NCI-H1048 (cell line): Measurements from ENCODE around the gene IL1RAPL1.
"Not testable (repeated sequence)": the region's sequence is repeated elsewhere in the genome, so short reads cannot be mapped to it uniquely, and the experiment has no call there.

Experiments
- DNase-seq: peaks from one replicate; lab custom pipeline; 2025; lab: John Stamatoyannopoulos, UW

IL1RAPL1 gene

DNA sequence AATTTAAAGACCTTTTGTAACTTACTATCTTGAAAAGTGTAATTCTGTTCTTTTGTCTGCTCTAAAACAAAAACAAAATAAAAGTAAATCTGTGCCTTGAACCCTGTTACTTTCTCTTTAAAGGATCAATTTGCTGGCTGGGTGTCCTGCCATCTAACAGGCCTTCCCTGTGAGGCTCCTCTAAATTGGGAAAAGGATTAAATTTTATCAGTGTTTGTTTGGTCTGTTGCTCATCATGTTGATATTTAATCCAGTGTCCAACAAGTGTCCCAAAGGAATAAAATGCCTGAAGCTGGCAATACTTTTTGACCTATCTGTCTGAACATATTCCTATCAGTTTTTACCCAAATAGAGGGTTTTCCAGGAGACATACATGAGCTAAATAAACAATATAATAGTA, 688.7 kb downstream of the IL1RAPL1 start:
- no peak for DNase-seq

DNA sequence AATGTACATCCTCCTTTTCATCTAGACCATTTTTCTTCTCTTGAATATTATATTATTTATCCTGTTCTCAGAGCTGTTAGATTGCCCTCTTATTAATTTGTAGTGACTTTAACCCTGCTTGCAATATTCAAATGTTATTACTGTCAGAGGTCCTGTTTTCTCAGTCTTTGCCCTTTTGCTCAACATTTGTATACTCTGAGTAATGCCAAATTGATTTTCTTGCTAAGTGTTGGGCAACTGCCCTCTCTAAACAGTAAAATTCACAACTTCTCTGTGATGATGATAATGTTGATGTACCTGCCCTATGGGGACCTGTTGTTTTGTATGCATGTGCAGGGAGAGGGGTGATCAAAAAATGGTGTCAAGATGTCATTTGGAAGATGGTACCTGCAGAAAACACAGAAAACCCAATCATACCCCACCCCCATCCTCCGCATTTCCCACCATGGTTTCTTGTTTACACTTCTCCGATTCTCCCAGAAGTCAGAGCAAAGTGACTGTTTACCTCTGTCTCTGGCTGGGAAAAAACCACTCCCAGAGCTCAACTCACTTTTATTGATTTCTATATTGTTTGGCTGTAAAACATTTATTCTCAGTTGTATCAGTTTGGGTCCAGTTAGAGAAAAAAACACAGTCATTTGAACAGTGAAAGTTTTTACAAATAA, 694.0 kb downstream of the IL1RAPL1 start:
- DNase-seq: no peak

DNA sequence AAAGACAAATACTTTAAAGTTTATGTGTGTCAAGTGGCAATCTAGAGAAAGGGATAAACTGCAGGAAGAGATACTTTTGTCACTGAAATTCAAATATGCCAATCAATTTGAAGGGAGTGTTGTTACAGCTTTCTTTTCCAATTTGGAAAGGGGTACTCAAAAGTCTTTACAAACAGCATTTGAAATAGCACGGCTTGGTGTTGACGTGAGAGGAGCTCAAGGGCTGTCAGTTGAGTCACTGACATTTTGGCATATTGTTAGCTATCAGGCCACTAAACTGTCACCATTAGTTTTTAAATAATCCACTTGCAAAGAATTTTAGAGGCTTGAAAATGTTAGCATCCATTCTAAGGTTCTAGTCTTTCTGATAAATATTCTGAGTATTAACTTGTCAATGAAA, 698.4 kb downstream of the IL1RAPL1 start:
- DNase-seq: no peak

DNA sequence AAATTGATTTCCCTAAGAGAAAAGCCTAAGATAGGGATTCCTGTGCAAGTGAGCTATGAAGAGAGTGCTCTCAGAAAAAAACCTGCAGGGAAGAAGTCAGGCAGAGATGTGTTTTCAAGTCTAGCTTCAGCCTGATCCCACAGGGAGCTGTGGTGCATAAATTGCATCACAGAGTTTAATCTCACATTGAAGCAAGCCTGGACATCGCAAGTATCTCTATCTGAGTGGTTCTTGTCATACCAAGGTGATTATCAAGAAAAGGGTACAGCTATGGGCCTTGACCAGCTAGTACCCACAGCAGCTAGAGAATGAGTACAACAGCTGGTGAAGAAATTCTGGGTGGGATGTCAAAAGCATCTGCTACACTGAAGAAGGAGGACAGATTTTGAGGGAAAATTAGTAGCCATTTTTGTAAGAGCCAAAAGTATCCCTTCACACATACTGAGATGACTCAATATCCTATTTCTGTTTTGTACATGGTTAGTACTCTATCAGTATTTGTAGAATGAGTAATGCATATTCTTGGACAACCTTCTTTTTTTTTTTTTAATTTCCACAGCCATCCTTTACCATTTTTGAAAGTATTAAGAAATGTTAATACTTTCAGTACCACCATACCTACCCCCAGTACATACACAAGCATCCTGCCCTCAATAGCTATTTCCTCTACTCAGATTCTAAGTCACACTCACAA, 708.9 kb downstream of the IL1RAPL1 start:
- no peak for DNase-seq

DNA sequence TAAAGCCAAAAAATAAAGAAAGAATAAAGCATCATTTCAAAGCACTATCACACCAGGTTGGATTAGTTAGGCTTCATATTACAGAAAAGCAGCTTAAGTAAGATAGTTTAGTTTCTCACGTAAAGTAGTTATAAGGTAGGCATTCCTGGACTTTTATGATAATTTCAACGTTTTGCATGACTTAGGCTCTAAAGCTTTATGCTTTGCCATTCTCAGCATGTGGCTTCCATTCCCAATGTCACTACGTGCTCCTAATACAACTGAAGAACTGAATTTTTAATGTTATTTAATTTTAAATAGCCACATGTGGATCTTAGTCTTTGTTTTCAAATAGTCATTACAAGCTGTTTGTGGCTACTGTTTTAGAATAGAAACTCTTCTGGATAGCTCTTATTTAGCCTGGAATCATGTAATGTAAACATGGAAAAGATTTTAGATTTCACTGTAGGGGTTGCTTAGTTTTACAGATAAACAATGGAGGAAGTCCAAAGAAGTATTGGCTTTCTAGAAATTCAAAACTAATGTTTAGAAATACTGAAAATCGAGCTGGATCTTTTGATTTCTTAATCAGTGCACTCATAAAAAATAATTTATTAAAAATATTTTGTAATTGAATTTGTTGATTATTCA, 710.0 kb downstream of the IL1RAPL1 start:
- no peak for DNase-seq

DNA sequence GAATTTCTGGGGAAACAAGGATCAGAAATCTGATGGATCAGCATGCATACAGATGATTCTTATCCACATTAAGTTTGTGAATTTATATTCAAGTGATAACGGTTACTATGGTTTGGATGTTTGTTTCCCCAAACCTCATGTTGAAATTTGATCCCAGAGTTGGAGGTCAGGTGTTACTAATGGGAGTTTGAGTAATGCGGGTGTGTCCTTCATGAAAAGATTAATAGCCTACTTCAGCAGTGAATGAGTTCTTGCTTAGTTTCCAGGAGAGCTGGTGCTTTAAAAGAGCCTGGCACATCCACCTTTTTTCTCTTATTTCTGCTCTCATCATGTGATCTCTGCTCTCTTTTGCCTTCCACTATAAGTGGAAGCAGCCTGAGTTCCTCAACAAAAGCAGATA, 712.4 kb downstream of the IL1RAPL1 start:
- DNase-seq: no peak

DNA sequence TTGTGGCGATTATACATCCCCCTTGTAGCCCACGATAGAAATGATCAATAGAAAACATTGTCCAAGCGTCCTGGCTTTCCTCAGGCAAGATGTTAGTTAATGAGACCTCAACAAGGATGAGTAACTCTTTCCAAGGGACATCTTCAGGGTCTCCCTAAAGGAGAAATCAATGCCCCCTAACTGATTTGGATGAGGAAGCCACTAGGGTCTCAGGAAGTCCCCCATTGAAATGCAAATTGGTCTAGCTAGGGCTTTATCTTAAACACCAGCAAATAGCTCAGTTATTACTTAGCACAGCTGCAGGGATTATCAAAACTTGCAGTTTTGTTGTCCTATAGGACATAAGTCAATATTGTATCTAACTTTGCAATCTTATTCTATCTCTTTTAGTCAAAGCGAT, 721.5 kb downstream of the IL1RAPL1 start:
- no peak for DNase-seq

DNA sequence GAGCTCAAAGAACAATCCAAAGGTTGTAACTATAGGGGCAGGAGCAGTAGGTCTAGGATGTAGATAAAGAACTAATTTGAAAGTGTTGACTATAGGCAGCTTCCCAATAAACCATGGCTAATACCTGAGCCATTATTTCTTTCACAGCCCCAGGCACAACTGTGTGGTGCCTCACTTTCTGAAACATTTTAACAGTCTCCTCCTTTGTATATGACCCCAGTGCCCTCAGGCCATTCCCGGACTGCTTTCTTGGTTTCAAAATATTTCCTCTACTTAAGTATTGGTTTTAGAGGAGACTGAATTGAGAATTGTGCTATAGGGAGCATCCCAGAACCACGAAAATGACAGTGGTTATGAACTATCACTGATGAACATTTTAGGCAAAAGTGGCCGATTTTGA, 728.7 kb downstream of the IL1RAPL1 start:
- DNase-seq: no peak

DNA sequence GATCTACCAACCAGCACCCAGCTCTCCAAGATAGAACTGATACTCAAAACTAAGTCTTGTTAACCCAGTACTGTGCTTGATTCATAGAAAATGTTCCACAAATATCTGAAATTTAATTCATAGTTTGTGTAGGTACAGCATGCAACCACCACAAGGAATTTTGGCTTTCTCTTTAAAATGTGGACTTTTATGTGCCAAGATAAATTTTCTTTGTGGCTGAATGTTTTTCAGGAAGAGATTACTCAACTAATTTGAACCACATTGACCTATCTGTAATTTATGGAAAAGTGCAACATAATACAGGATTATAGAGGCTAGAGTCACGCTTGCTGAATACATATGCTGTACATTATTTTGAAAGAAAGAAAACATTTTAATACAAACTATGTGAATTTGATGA, 730.8 kb downstream of the IL1RAPL1 start:
- DNase-seq: no peak

DNA sequence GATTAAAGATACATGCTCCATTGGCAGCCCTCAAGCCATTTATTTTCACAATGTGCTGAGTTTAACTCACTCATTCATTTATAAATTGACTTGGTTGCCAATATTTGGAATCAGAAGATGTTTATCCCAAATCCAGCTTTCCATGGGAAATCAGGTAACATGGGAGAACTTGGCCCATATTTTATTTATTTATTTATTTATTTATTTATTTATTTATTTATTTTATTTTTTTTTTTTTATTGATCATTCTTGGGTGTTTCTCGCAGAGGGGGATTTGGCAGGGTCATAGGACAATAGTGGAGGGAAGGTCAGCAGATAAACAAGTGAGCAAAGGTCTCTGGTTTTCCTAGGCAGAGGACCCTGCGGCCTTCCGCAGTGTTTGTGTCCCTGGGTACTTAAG, 745.2 kb downstream of the IL1RAPL1 start:
- DNase-seq: not testable (repeated sequence)

DNA sequence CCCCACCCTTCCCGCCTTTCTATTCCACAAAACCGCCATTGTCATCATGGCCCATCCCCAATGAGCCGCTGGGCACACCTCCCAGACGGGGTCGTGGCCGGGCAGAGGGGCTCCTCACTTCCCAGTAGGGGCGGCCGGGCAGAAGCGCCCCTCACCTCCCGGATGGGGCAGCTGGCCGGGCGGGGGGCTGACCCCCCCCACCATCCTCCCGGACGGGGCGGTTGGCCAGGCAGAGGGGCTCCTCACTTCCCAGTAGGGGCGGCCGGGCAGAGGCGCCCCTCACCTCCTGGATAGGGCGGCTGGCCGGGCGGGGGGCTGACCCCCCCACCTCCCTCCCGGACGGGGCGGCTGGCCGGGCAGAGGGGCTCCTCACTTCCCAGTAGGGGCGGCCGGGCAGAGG, 745.8 kb downstream of the IL1RAPL1 start:
- not testable (repeated sequence) for DNase-seq

DNA sequence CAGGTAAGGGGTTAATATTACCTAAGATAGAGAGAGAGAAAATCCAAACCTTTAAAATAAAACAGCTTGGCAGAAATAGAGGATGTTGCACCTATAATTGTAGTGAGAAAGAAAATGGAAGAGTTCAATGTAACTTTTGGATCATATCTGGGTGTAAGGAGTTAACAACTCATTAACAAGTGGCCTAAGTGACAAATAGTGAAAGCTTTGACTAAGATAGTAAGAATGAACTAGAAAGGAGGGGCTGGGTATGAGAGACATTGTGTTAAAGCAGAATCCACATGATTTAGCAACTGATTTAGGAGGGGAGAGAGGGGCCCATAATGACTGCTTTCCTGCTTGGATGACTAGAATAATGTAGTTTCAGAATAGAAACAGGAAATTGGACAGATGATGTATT, 761.0 kb downstream of the IL1RAPL1 start:
- DNase-seq: no peak

DNA sequence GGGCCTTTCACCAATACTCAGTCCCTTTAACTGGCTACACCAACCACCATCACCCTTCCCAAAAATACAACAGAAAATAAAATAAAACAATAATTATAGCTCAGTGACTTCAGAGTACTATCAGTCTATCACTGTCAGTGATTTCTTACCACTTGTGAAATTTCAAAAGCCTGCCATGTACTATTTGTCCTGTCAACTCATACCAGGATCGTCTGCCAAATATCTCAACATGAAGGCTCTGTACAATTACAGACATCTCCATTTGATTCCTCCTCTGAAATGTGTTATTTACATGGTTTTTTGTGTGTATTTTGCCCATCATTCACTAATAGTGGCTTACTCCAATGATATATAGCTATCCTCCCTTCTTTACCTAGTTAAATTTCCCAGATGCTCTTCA, 772.0 kb downstream of the IL1RAPL1 start:
- DNase-seq: no peak

DNA sequence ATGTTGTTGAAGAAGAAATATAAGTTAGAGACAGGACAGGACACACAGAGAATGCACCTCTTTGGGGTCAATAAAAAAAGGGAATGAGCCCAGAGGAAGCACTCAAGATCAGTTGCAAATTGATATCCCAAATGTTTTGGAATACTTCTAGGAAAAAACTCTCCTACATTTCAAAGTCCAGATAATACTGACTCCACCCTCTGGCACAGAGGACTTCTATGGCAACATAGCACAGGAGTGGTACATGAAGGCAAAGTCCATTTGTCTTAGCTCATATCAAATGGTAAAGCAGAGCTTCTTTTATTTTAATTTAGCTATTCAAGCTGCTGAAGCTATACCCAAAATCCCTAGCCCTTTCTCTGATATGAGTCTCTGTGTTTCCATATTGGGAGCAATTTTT, 787.5 kb downstream of the IL1RAPL1 start:
- DNase-seq: not testable (repeated sequence)

DNA sequence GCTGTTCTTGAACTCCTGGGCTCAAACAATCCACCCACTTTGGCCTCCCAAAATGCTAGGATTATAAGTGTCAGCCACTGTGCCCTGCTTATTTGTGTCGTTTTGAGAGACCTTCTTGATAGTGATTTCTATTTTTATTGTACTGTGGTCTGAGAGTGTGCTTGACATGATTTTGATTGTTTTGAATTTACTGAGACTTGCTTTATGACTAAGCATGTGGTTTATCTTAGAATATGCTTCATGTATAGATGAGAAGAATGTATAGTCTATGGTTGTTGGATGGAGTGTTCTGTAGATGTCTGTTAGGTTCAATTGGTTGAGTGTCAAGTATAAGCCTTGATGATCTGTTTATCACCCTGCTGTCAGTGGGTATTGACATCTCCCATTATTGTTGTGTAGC, 789.3 kb downstream of the IL1RAPL1 start:
- no peak for DNase-seq

DNA sequence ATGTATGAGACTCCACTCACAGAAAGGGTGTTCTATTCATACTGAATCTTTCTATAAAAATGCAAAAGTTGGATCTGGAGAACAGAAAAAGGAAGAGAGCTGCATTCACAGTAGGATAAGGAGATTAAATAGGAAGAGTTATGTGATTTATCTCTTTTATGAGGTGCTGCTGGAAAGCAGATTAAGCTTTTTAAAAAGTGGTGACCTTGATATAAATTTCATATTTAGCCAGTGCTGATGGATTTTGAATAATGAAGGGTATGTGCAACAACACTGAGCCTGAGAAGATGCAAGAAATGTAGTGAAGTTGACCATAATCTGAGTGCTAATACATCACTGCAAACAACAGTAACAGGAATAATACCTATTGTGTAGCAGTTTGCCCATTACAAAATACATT, 795.6 kb downstream of the IL1RAPL1 start:
- DNase-seq: no peak

DNA sequence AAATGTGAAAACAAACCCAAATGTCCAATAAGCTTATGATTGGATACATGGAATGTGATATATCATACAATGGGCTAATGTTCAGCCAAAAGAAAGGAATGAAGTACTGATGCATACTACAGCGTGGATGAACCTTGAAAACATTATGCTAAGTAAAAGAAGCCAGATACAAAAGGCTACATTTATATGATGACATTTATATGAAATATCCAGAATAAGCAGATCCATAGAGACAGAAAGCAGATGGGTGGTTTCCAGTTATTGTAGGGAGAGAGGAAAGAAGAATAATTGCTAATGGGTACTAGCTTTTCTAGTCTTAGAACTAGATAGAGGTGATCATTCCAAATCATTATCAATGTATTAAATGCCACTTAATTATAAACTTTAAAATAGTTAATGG, 801.3 kb downstream of the IL1RAPL1 start:
- no peak for DNase-seq

DNA sequence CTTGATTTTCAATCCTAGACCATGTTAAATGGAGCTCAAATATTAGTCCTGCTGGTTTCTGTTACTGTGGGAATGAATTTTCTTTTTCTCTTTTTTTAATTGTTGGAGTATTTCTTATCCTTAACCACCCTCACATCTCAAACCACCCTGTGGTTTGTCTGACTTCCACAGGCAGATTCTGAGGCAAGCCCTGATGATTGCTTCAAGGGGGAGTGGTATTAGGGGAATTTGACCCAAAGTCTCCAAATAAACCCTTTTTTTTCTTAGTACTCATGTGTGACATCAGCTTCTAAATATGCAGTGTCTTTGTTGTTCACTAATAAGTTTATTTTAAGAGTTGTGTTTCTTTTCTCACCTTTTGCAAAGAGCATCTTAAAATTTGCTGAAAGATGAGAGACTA, 810.3 kb downstream of the IL1RAPL1 start:
- DNase-seq: no peak

DNA sequence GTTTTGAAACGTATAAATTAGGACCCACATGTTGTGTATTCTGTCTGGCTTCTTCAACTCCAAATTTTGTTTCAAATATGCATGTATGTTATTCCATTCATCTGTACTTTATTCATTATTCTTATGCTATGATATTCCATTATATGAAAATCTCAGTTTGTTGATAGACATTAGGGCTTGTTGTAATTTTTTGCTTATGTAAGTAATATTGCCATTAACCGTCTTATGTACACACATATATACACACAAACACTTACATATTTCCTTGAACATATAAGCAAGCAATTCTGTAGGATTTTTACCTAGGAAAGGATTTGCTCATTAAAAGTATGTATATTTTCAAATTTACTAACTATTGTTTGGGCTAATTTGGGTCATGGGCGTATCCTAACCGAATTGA, 820.1 kb downstream of the IL1RAPL1 start:
- DNase-seq: no peak

DNA sequence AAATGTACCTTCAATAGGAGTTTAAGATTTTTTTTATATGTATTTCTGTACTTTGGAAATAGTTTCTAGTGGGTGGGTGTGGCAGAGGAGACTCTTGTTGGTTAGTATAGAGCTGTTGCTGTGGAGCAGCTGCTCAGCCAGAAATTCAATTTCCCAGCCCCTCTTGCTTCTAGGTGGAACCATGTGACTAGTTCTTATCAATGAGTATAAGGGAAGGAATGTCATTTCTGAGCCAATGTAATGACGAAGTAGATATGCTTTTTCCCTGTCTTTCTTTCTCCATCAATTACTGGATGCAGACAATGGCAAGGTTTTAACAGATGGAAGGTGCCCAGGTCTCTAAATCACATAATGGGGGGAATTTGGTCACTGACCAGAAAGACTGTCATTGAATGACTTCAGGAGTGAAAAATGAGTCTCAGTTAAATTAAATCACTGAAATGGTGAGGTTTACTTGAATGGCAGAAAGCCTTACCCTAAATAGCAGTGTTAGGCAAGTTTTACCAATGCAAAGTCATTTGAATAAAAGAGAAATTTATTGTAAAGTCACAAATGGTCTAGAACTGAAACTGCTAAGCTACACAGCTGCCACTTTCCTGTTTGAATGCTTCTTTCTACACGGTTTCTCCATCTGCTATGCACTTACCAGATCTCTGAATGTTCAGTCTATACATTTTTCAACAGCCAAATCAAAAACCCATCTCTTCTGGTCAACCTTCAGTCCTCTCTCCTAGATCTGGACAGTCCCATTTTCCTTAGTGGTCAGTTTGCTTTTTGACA, 832.7 kb downstream of the IL1RAPL1 start:
- DNase-seq: no peak

DNA sequence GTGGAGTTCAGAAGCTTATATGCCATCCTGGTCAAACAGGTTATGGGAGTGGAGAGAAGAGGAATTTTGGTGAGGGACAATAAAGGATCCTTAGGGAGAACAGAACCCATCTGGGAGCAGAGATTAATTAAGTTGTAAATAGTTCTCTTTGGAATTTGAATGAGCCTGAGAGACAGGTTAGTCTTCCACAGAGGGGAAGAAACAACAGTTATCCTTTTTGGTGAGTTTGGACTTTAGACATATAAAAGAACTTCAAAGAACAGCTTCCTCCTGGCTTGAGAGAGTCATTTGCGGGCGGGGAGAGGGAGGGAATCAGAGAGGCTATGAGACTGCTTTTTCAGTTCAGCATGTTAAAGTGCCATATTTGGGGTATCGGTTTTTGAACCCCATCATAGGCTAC, 834.8 kb downstream of the IL1RAPL1 start:
- no peak for DNase-seq

DNA sequence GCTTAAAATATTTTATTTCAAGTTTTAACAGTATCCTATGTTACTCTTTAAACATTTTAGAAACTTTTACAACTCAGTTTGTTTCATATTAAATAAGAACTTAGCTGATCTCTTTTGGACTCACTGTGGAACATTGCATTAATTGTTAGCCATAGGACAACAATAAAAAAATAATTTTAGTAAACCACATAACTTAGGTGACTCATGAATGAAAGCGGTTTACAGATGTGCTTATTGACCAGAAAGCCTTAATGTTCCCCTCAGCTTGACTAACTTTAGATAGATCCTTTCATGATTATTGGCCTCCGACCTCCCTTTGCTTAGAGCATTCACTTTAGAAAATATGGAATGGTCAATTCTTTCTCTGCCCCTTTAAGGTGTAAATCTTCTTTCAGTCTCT, 844.6 kb downstream of the IL1RAPL1 start:
- no peak for DNase-seq

DNA sequence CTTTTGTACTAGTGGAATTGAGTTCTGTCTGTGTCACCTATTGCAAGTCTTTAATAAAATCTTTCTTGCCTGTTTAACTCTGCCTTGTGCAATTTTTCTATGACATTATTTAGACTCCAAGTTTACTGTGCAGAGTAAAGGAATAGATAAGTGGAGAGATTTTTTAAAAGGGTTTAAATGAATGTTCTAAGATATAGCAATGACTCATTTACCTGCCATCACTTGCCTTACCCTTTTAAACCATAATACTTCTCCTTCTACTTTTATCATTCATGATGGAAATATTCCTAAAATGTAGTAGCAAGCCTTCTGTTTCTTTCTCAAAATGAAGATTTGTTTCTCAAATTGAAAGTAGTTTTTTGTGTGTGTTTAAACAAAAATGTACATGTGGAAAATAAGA, 845.3 kb downstream of the IL1RAPL1 start:
- no peak for DNase-seq
